CD4-positive, alpha-beta memory T cell (primary cell): Measurements from ENCODE around the gene LRRN2. TPM values are rescaled to one million over a fixed set of nuclear protein-coding genes. Genes with fewer than 3 reads are reported as not detected.

Experiments used
- CTCF ChIA-PET: fragments of 350-600 bp; sonication (Branson Sonifier 250); formaldehyde crosslinking; loops from one replicate; lab custom pipeline; 2021; ENCODE audit warnings: inconsistent platforms; ENCODE audit not compliant: partially characterized antibody; lab: Charles Lee
- POLR2A ChIA-PET: fragments of 350-600 bp; sonication (Branson Sonifier 250); formaldehyde crosslinking; loops from one replicate; lab custom pipeline; 2021; ENCODE audit not compliant: partially characterized antibody; lab: Charles Lee
- DNase-seq, 5 donors: peaks; one replicate each; pipeline versions ENCODE4 v3.0.0 to v3.0.0-alpha.2; 2020 to 2022; ENCODE audit warnings: mixed read lengths in 1 of 5
- H3K27ac ChIP-seq: one replicate; pipeline ENCODE4 v1.7.0; 2013; ENCODE audit warnings: low read depth, low read length
- H3K27me3 ChIP-seq: 2 replicates; pipeline ENCODE4 v1.7.0; 2013; ENCODE audit warnings: mild to moderate bottlenecking, low read length, moderate library complexity; ENCODE audit not compliant: insufficient read depth
- H3K36me3 ChIP-seq: 2 replicates; pipeline ENCODE4 v1.7.0; 2013; ENCODE audit warnings: mild to moderate bottlenecking, low read length, moderate library complexity; ENCODE audit not compliant: insufficient read depth
- H3K4me1 ChIP-seq: 2 replicates; pipeline ENCODE4 v1.7.0; 2013; ENCODE audit warnings: mild to moderate bottlenecking, low read length, moderate library complexity; ENCODE audit not compliant: insufficient read depth
- H3K4me3 ChIP-seq, 2 donors: one replicate each; pipeline ENCODE4 v1.7.0; 2013; ENCODE audit warnings: low read length in 2 of 2, mild to moderate bottlenecking in 1 of 2
- H3K9me3 ChIP-seq, 2 donors: one replicate each; pipeline ENCODE4 v1.7.0; 2013; ENCODE audit warnings: low read length in 2 of 2, control low read depth in 1 of 2; ENCODE audit not compliant: control insufficient read depth in 1 of 2
- H3K27ac Mint-ChIP-seq, 7 donors: one replicate each; pipeline ENCODE4 v1.8.0; 2020 to 2021; ENCODE audit warnings: mixed read lengths in 7 of 7, mild to moderate bottlenecking in 6 of 7, inconsistent platforms in 3 of 7, moderate library complexity in 3 of 7
- H3K27me3 Mint-ChIP-seq, 2 donors: one replicate each; pipeline ENCODE4 v1.8.0; 2020 to 2021; ENCODE audit warnings: mixed read lengths in 2 of 2
- H3K36me3 Mint-ChIP-seq, 2 donors: one replicate each; pipeline ENCODE4 v1.8.0; 2020 to 2021; ENCODE audit warnings: mixed read lengths in 2 of 2, inconsistent platforms in 1 of 2, mild to moderate bottlenecking in 1 of 2
- H3K4me1 Mint-ChIP-seq, 4 donors: one replicate each; pipeline ENCODE4 v1.8.0; 2020 to 2021; ENCODE audit warnings: mixed read lengths in 4 of 4, mild to moderate bottlenecking in 1 of 4
- H3K4me3 Mint-ChIP-seq, 8 donors: one replicate each; pipeline ENCODE4 v1.8.0; 2020 to 2021; ENCODE audit warnings: mixed read lengths in 8 of 8, mild to moderate bottlenecking in 7 of 8, moderate library complexity in 6 of 8, inconsistent platforms in 3 of 8
- H3K9me3 Mint-ChIP-seq, 8 donors: one replicate each; pipeline ENCODE4 v1.8.0; 2020 to 2021; ENCODE audit warnings: mixed read lengths in 8 of 8, mild to moderate bottlenecking in 5 of 8, inconsistent platforms in 3 of 8, moderate library complexity in 1 of 8
- intact Hi-C: fragments of 100-400 bp; cut with micrococcal nuclease; formaldehyde crosslinking; loops from one replicate; pipeline ENCODE4 v1.15.1; 2023
- polyA plus RNA-seq, 2 donors: library from polyadenylated mRNA; unstranded; fragments of 300-500 nt; fragmentation: Illumina TruSeq; gene quantifications; one replicate each; pipeline ENCODE4 v1.2.3, GENCODE V29; 2021
- total RNA-seq, 2 experiments: library from RNA; stranded (reverse); gene quantifications; one replicate each; pipeline ENCODE4 v1.2.3, GENCODE V29; 2021

LRRN2 gene
- total and polyA plus RNA-seq, 4 experiments from 2014 or later, result not detected

DNA sequence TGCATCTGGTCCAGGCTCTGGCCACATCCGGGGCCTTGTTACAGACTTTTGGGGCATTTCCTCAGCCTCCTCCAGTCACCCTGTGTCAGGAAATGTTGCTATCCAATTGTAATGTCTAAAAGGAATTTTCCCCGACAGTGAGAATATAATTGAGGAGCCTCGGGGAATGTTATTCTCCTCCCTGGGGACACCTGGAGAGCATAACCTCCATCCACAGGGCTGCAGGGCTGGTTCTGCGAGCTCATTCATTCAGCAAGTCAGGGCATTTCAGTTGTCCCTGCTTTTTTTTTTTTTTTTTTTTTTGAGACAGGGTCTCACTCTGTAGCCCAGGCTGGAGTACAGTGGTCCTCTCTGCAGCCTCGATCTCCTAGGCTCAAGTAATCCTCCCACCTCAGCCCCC, 96.7 kb downstream of the LRRN2 start:
- no peaks in the 10 kb centered on the region for H3K36me3 ChIP-seq
- POLR2A ChIA-PET, result no interaction called here
- H3K9me3 ChIP-seq, result no peaks in the 10 kb centered on the region
- H3K27ac ChIP-seq, result no peak overlapping the region
- H3K4me3 ChIP-seq, result no peak overlapping the region
- intact Hi-C loops, result no loop called here
- Mint-ChIP-seq H3K27me3 (no peaks in the 10 kb centered on the region), H3K36me3 (peaks cover 0 to 9% of the 10 kb centered on the region in 2 donors), H3K4me1 (peaks cover 4 to 14% (median 6%) of the 10 kb centered on the region in 4 donors), H3K27ac (no peak overlapping the region), H3K9me3 (no peaks in the 10 kb centered on the region), H3K4me3 (no peak overlapping the region)
- CTCF ChIA-PET, result interaction anchor here (0.8 to 1.5 kb wide), 2 partner anchors 35 to 203 kb away, joined by 3 read pairs; no protein-coding TSS in a partner anchor
- no peaks in the 10 kb centered on the region for H3K27me3 ChIP-seq
- DNase-seq, result no peak
- H3K4me1 ChIP-seq, result peaks cover 7% of the 10 kb centered on the region

DNA sequence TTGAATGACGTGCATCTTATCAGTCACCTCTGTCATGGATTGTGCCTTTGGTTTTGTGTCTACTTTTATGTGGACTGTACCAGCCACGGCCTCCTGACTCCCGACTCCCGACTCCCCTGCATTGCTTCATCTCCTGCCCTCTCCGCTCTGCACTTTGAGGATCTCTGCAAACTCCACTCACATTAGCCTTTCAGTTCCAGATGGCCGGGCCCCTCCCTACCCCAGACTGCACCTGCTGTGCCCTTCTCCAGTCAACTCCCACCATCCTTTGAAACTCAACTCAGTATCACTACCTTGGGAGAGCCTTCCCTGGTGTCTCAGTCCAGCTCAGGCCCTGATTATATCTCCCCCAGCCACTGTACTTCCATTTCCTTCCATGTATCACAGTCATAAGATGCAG, 97.9 kb downstream of the LRRN2 start:
- Histone ChIP-seq H3K27me3 (no peaks in the 10 kb centered on the region), H3K9me3 (no peaks in the 10 kb centered on the region), H3K4me1 (peaks cover 7% of the 10 kb centered on the region), H3K4me3 (no peak overlapping the region), H3K36me3 (no peaks in the 10 kb centered on the region), H3K27ac (no peak overlapping the region)
- Mint-ChIP-seq H3K27me3 (no peaks in the 10 kb centered on the region), H3K36me3 (peaks cover 0 to 9% of the 10 kb centered on the region in 2 donors), H3K9me3 (no peaks in the 10 kb centered on the region), H3K4me1 (peaks cover 5 to 14% (median 7%) of the 10 kb centered on the region in 4 donors), H3K27ac (peak overlapping the region in 2 of 7 donors; percentile 42 to 44), H3K4me3 (no peak overlapping the region)
- intact Hi-C loops, result no loop called here
- ChIA-PET POLR2A (no interaction called here), CTCF (interaction anchor here (1.5 kb wide), 1 partner anchor 36 kb away, joined by 3 read pairs; no protein-coding TSS in a partner anchor)
- no peak for DNase-seq

- peaks cover 0 to 1% (median 0%) of the 10 kb centered on the region in 8 donors for H3K9me3 Mint-ChIP-seq
- H3K36me3 Mint-ChIP-seq, result peaks cover 0 to 9% of the 10 kb centered on the region in 2 donors
- H3K9me3 ChIP-seq, result no peaks in the 10 kb centered on the region
- no peaks in the 10 kb centered on the region for H3K27me3 Mint-ChIP-seq
- intact Hi-C loops, result no loop called here
- no peak overlapping the region for H3K4me3 ChIP-seq
- no peak overlapping the region for H3K27ac ChIP-seq
- ChIA-PET POLR2A (interaction anchor here (0.6 to 0.7 kb wide), 2 partner anchors 36 to 43 kb away, joined by 3 read pairs; no protein-coding TSS in a partner anchor), CTCF (no interaction called here)
- peak; percentile 9 to 41 (median 29) for DNase-seq
- H3K27me3 ChIP-seq, result no peaks in the 10 kb centered on the region
- H3K36me3 ChIP-seq, result no peaks in the 10 kb centered on the region
- H3K4me3 Mint-ChIP-seq, result peak overlapping the region; percentile 35 to 76 (median 60)
- H3K27ac Mint-ChIP-seq, result peak overlapping the region in 5 of 7 donors; percentile 35 to 79 (median 60)
- H3K4me1 Mint-ChIP-seq, result peaks cover 9 to 25% (median 15%) of the 10 kb centered on the region in 4 donors
- peaks cover 16% of the 10 kb centered on the region for H3K4me1 ChIP-seq
These were observed 100.7 kb downstream of the LRRN2 start for GRCh38 chr1:204584699-204585372.

GRCh38 chr1:204583909-204584632, 101.5 kb downstream of the LRRN2 start:
- Mint-ChIP-seq H3K36me3 (peaks cover 0 to 9% of the 10 kb centered on the region in 2 donors), H3K4me3 (peak overlapping the region in 1 of 8 donors; percentile 22), H3K9me3 (peaks cover 0 to 1% (median 0%) of the 10 kb centered on the region in 8 donors), H3K27me3 (no peaks in the 10 kb centered on the region), H3K27ac (peak overlapping the region in 3 of 7 donors; percentile 10 to 70 (median 25)), H3K4me1 (peaks cover 14 to 32% (median 21%) of the 10 kb centered on the region in 4 donors)
- DNase-seq, result no peak
- no peaks in the 10 kb centered on the region for H3K27me3 ChIP-seq
- no peaks in the 10 kb centered on the region for H3K36me3 ChIP-seq
- ChIA-PET CTCF (no interaction called here), POLR2A (interaction anchor here (0.6 kb wide), 1 partner anchor 42 kb away, joined by 3 read pairs; no protein-coding TSS in a partner anchor)
- H3K27ac ChIP-seq, result no peak overlapping the region
- intact Hi-C loops, result no loop called here
- H3K4me3 ChIP-seq, result no peak overlapping the region
- H3K9me3 ChIP-seq, result no peaks in the 10 kb centered on the region
- peaks cover 23% of the 10 kb centered on the region for H3K4me1 ChIP-seq

- peaks cover 34% of the 10 kb centered on the region for H3K4me1 ChIP-seq
- Mint-ChIP-seq H3K9me3 (peaks cover 0 to 1% (median 0%) of the 10 kb centered on the region in 8 donors), H3K4me3 (no peak overlapping the region), H3K27me3 (no peaks in the 10 kb centered on the region), H3K27ac (peak overlapping the region in 2 of 7 donors; percentile 5 to 64), H3K4me1 (peaks cover 21 to 40% (median 30%) of the 10 kb centered on the region in 4 donors), H3K36me3 (peaks cover 3% of the 10 kb centered on the region in 2 donors)
- intact Hi-C loops, result no loop called here
- H3K4me3 ChIP-seq, result no peak overlapping the region
- ChIA-PET POLR2A (no interaction called here), CTCF (interaction anchor here (1.0 kb wide), 1 partner anchor 151 kb away, joined by 3 read pairs; no protein-coding TSS in a partner anchor)
- no peaks in the 10 kb centered on the region for H3K27me3 ChIP-seq
- no peak overlapping the region for H3K27ac ChIP-seq
- H3K9me3 ChIP-seq, result no peaks in the 10 kb centered on the region
- no peak for DNase-seq
- no peaks in the 10 kb centered on the region for H3K36me3 ChIP-seq
These were observed 103.8 kb downstream of the LRRN2 start for GRCh38 chr1:204581759-204582158.

DNA sequence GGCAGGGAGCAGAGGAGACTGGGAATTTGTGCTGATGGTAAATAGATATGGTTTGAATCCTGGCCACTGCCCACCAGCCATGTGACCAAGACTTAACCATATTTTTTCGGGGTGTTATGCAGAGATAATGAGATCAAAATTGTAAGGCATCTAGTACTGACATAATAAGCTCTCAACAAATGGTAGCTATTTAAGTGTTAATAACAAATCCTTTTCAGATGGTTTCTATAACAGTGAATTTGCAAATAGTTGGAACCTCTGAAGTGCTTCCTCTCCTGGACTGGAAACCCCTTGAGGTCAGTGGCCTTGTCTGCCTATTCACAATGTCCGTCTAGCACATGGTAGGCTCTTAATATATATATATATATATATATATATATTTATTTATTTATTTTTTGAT, 104.7 kb downstream of the LRRN2 start:
- peaks cover 21 to 45% (median 30%) of the 10 kb centered on the region in 4 donors for H3K4me1 Mint-ChIP-seq
- Histone ChIP-seq H3K4me1 (peaks cover 34% of the 10 kb centered on the region), H3K4me3 (no peak overlapping the region), H3K27ac (no peak overlapping the region), H3K9me3 (no peaks in the 10 kb centered on the region), H3K36me3 (no peaks in the 10 kb centered on the region), H3K27me3 (no peaks in the 10 kb centered on the region)
- peaks cover 0 to 3% of the 10 kb centered on the region in 2 donors for H3K36me3 Mint-ChIP-seq
- H3K9me3 Mint-ChIP-seq, result peaks cover 0 to 1% (median 0%) of the 10 kb centered on the region in 8 donors
- H3K27me3 Mint-ChIP-seq, result no peaks in the 10 kb centered on the region
- ChIA-PET CTCF (interaction anchor here (4.4 kb wide), 1 partner anchor 227 kb away, joined by 18 read pairs; no protein-coding TSS in a partner anchor), POLR2A (no interaction called here)
- H3K27ac Mint-ChIP-seq, result peak overlapping the region in 4 of 7 donors; percentile 41 to 92 (median 83)
- intact Hi-C loops, result no loop called here
- DNase-seq, result no peak
- H3K4me3 Mint-ChIP-seq, result peak overlapping the region in 1 of 8 donors; percentile 94
